HEK293 (cell line): Measurements from ENCODE around the gene MAPK9.

ENCODE experiments used
- EGR2 ChIP-seq: fragments of 450-650 bp; formaldehyde crosslinking; IDR thresholded peaks from 2 replicates; pipeline ENCODE4 v1.5.1; 2016; ENCODE audit warnings: low read depth, missing biosample characterization, missing genetic modification characterization
- TRIM28 ChIP-seq: IDR thresholded peaks from 2 replicates; pipeline ENCODE4 v1.6.1; 2011; ENCODE audit warnings: low read length, control low read depth, borderline replicate concordance
- YY1 ChIP-seq: fragments of 450-650 bp; formaldehyde crosslinking; IDR thresholded peaks from 2 replicates; pipeline ENCODE4 v1.5.1; 2018; ENCODE audit warnings: missing biosample characterization, missing genetic modification characterization
- ZEB2 ChIP-seq: fragments of 450-650 bp; formaldehyde crosslinking; IDR thresholded peaks from 2 replicates; pipeline ENCODE4 v1.5.1; 2016; ENCODE audit warnings: missing biosample characterization, missing genetic modification characterization
- ZNF2 ChIP-seq: fragments of 450-650 bp; formaldehyde crosslinking; IDR thresholded peaks from 2 replicates; pipeline ENCODE4 v1.5.1; 2016; ENCODE audit warnings: missing biosample characterization, missing genetic modification characterization
- ZNF544 ChIP-seq: fragments of 450-650 bp; formaldehyde crosslinking; IDR thresholded peaks from 2 replicates; pipeline ENCODE4 v1.5.0; 2017; ENCODE audit warnings: missing biosample characterization, missing genetic modification characterization
- ZNF747 ChIP-seq: fragments of 450-650 bp; formaldehyde crosslinking; IDR thresholded peaks from 2 replicates; pipeline ENCODE4 v1.5.1; 2016; ENCODE audit warnings: missing biosample characterization, missing genetic modification characterization
- TF ChIP-seq, protein P1 (sequence below): fragments of 450-650 bp; formaldehyde crosslinking; IDR thresholded peaks from 2 replicates; pipeline ENCODE4 v1.5.1; 2016; ENCODE audit warnings: missing biosample characterization, missing genetic modification characterization
- TF ChIP-seq, protein P2 (sequence below): fragments of 450-650 bp; formaldehyde crosslinking; IDR thresholded peaks from 2 replicates; pipeline ENCODE4 v1.5.1; 2016; ENCODE audit warnings: missing biosample characterization, missing genetic modification characterization

DNA sequence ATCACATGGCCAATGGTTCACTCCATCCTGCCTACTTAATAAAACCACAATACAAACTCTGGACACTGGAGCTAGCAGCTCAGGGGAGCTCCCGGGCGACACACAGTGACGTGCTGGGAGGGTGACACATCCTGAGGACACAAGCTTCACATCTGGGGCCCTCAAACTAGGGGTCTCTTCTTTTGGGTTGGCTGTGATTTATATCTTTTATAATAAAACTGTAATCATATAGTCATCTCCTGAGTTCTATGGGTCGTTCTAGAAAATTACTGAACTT lies 12.1 kb upstream of the MAPK9 start:
- no peak for TF ChIP-seq YY1 (tag by site-specific recombination)
- TF ChIP-seq ZEB2 = no peak
- no peak for TF ChIP-seq EGR2
- no peak for TF ChIP-seq ZNF2 (tag by site-specific recombination)
- no peak for TF ChIP-seq ZNF544 (tag by site-specific recombination)
- TF ChIP-seq, protein P1, sequence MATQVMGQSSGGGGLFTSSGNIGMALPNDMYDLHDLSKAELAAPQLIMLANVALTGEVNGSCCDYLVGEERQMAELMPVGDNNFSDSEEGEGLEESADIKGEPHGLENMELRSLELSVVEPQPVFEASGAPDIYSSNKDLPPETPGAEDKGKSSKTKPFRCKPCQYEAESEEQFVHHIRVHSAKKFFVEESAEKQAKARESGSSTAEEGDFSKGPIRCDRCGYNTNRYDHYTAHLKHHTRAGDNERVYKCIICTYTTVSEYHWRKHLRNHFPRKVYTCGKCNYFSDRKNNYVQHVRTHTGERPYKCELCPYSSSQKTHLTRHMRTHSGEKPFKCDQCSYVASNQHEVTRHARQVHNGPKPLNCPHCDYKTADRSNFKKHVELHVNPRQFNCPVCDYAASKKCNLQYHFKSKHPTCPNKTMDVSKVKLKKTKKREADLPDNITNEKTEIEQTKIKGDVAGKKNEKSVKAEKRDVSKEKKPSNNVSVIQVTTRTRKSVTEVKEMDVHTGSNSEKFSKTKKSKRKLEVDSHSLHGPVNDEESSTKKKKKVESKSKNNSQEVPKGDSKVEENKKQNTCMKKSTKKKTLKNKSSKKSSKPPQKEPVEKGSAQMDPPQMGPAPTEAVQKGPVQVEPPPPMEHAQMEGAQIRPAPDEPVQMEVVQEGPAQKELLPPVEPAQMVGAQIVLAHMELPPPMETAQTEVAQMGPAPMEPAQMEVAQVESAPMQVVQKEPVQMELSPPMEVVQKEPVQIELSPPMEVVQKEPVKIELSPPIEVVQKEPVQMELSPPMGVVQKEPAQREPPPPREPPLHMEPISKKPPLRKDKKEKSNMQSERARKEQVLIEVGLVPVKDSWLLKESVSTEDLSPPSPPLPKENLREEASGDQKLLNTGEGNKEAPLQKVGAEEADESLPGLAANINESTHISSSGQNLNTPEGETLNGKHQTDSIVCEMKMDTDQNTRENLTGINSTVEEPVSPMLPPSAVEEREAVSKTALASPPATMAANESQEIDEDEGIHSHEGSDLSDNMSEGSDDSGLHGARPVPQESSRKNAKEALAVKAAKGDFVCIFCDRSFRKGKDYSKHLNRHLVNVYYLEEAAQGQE (tag by site-specific recombination) = no peak
- TF ChIP-seq, protein P2, sequence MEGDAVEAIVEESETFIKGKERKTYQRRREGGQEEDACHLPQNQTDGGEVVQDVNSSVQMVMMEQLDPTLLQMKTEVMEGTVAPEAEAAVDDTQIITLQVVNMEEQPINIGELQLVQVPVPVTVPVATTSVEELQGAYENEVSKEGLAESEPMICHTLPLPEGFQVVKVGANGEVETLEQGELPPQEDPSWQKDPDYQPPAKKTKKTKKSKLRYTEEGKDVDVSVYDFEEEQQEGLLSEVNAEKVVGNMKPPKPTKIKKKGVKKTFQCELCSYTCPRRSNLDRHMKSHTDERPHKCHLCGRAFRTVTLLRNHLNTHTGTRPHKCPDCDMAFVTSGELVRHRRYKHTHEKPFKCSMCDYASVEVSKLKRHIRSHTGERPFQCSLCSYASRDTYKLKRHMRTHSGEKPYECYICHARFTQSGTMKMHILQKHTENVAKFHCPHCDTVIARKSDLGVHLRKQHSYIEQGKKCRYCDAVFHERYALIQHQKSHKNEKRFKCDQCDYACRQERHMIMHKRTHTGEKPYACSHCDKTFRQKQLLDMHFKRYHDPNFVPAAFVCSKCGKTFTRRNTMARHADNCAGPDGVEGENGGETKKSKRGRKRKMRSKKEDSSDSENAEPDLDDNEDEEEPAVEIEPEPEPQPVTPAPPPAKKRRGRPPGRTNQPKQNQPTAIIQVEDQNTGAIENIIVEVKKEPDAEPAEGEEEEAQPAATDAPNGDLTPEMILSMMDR (tag by site-specific recombination) = no peak
- no peak for TF ChIP-seq ZNF747 (tag by site-specific recombination)
- no peak for TF ChIP-seq TRIM28
